HFFc6 (cell line): ENCODE measurements around the gene PRELID3B. TPM values are rescaled to one million over a fixed set of nuclear protein-coding genes. Genes with fewer than 3 reads are reported as not detected.

ENCODE experiments used
- DNase-seq: peaks from one replicate; pipeline ENCODE4 v3.0.0-alpha.2; 2018
- H3K27ac Mint-ChIP-seq: 2 replicates; pipeline ENCODE4 v1.8.0; 2020; ENCODE audit warnings: mild to moderate bottlenecking, mixed read lengths
- H3K27me3 Mint-ChIP-seq: 2 replicates; pipeline ENCODE4 v1.8.0; 2021; ENCODE audit warnings: mild to moderate bottlenecking, moderate library complexity, mixed read lengths; ENCODE audit not compliant: insufficient read depth
- H3K36me3 Mint-ChIP-seq: 2 replicates; pipeline ENCODE4 v1.8.0; 2021; ENCODE audit warnings: low read depth, mixed read lengths
- H3K4me1 Mint-ChIP-seq: 2 replicates; pipeline ENCODE4 v1.8.0; 2020; ENCODE audit warnings: low read depth, mixed read lengths
- H3K4me3 Mint-ChIP-seq: 2 replicates; pipeline ENCODE4 v1.8.0; 2020; ENCODE audit warnings: mild to moderate bottlenecking, moderate library complexity, mixed read lengths
- H3K9me3 Mint-ChIP-seq: 2 replicates; pipeline ENCODE4 v1.8.0; 2020; ENCODE audit warnings: mild to moderate bottlenecking, mixed read lengths
- total RNA-seq, 6 experiments: library from RNA; stranded (reverse); fragmentation: NEBNext Ultra II Directional; extraction: Animal tissue kit (Norgen Biotek cat#: 25700); gene quantifications; 2 replicates in 1 of 6; 3 replicates in 5 of 6; pipeline ENCODE4 v1.2.3, GENCODE V29; 2021
- TF ChIP-seq, protein P1 (sequence below): fragments of 200-600 bp; sonication (generic); IDR thresholded peaks from 2 replicates; pipeline ENCODE4 v1.5.0; 2021; ENCODE audit warnings: antibody characterized with exemption, mild to moderate bottlenecking

The PRELID3B gene
- total RNA-seq, 6 experiments from 2014 or later = 55.2 to 64.1 (median 59.8) TPM

DNA sequence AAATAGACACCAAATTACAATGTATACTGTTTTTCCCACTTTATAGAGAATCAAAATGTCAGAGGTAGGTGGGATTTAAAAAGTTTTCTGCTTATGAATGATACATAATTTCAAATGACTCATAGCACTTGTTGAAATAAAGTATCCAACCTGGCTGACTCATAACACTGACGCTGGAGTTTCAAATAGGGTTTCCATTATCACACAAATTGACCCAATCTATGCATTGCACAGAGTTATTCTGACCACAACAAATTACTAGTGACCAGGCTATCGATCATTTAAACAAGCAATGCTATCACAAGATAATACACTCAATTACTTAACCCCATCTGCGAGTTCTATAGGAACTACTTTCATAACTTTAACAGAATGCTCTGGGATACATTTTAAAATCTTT, 31.9 kb upstream of the PRELID3B start:
- Mint-ChIP-seq H3K4me3 (no peak overlapping the region), H3K9me3 (no peaks in the 10 kb centered on the region), H3K27ac (no peak overlapping the region), H3K4me1 (peaks cover 27% of the 10 kb centered on the region), H3K36me3 (no peaks in the 10 kb centered on the region), H3K27me3 (peaks cover 10% of the 10 kb centered on the region)
- DNase-seq = peak; percentile 6
- TF ChIP-seq, protein P1, sequence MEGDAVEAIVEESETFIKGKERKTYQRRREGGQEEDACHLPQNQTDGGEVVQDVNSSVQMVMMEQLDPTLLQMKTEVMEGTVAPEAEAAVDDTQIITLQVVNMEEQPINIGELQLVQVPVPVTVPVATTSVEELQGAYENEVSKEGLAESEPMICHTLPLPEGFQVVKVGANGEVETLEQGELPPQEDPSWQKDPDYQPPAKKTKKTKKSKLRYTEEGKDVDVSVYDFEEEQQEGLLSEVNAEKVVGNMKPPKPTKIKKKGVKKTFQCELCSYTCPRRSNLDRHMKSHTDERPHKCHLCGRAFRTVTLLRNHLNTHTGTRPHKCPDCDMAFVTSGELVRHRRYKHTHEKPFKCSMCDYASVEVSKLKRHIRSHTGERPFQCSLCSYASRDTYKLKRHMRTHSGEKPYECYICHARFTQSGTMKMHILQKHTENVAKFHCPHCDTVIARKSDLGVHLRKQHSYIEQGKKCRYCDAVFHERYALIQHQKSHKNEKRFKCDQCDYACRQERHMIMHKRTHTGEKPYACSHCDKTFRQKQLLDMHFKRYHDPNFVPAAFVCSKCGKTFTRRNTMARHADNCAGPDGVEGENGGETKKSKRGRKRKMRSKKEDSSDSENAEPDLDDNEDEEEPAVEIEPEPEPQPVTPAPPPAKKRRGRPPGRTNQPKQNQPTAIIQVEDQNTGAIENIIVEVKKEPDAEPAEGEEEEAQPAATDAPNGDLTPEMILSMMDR = no peak

DNA sequence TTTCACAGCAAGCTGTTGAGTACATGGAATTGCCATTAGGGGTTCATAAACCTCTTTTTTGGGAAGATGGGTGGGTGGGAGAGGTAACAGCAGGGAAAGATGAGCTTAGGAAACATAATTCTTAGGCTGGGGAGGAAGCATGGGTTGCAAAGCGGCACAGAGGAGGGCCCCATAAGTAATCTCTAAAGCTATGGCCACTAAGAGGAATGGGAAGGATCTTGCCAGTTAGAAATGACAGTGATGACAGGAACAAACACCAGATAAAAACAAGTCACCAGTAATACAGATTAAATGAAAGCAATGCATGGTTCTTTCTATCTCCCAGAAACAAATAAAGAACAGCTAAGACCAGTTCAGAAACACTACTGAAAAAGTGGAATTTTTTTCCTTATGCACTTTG, 31.0 kb upstream of the PRELID3B start:
- DNase-seq = no peak
- TF ChIP-seq, protein P1 = no peak
- Mint-ChIP-seq H3K4me1 (peaks cover 24% of the 10 kb centered on the region), H3K4me3 (no peak overlapping the region), H3K27me3 (peaks cover 14% of the 10 kb centered on the region), H3K36me3 (no peaks in the 10 kb centered on the region), H3K9me3 (no peaks in the 10 kb centered on the region), H3K27ac (no peak overlapping the region)

DNA sequence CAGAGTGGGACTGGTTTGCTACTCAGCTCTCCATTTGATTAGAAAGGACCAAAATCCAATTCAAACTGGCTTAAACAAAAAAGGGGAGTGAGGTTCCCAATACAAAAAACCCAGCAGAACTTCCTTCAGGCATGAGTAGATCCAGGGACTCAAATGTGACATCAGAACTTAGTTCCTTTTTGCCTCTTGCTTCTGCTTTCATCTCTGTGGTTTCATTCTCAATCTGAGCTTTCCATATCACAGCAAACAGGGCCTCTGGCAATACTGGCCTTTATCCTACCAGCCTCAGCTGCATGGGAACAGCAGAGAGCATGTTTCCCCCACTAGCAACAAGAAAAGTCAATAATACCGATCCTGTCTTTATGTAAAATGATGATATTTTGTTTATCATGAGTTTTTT, 28.6 kb upstream of the PRELID3B start:
- no peaks in the 10 kb centered on the region for H3K9me3 Mint-ChIP-seq
- H3K27ac Mint-ChIP-seq = no peak overlapping the region
- no peaks in the 10 kb centered on the region for H3K36me3 Mint-ChIP-seq
- H3K4me1 Mint-ChIP-seq = peaks cover 13% of the 10 kb centered on the region
- TF ChIP-seq, protein P1 = no peak
- no peak for DNase-seq
- no peak overlapping the region for H3K4me3 Mint-ChIP-seq
- peaks cover 14% of the 10 kb centered on the region for H3K27me3 Mint-ChIP-seq

DNA sequence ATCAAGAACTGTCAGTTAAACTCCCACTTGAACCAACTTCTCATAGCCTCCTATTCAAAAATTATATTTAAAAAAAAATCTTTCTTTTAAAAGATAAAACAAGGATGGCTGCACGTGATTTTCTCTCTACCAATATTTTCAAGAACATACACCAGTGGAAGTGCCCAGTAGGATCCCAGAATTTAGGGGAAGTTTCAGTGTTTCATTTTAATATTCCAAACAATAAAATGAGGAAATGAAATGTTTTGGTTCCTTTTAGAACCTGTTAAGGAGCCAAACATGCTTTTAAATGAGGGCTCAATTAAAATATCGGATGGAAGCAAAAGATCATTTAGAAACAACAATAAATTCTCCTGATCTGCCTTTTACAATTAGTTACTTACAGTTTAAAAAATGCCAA, 26.4 kb upstream of the PRELID3B start:
- Mint-ChIP-seq H3K36me3 (no peaks in the 10 kb centered on the region), H3K27ac (no peak overlapping the region), H3K4me3 (no peak overlapping the region), H3K4me1 (peaks cover 7% of the 10 kb centered on the region), H3K27me3 (peaks cover 13% of the 10 kb centered on the region), H3K9me3 (no peaks in the 10 kb centered on the region)
- DNase-seq = no peak
- TF ChIP-seq, protein P1 = no peak

DNA sequence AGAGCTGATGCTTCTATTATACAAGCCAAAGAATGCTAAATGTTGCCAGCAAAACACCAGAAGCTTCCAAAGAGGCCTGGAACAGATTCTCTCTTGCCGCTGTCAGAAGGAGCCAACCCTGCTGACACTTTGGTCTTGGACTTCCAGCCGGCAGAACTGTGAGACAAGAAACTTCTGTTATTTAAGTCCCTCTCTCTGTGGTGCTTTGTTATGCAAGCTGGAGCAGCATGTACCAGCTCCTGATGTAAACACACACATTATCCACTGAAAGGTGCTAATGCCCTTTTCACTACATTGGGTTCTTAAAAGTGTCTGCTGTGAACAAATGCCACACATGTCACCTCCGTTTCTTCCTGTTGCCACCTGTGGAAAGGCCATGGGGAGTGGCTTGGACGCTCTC, 25.9 kb upstream of the PRELID3B start:
- TF ChIP-seq, protein P1 = no peak
- H3K27me3 Mint-ChIP-seq = peaks cover 13% of the 10 kb centered on the region

DNA sequence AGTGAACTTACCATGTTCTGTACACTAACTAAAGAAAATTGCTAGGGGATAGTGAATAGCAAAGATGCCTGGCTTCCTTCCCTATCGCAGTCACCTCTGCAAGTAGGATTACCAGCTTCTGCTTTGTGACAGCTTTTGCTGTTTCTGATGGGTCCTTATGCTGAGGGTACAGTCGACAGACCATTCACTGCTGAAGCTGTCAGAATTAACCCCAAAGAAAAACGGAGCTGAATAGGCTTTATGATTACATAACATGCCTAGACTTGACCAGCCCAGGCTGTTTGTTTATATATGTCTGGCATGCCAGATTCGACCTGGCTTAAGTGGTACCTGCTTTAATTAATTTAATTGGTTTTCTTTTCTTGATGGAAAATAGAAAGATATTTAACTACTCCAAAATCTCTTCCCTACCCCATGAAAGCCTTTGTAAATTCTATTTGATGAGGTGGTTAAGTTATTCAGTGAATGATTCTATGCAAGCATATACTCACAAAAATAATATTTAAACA, 21.7 kb upstream of the PRELID3B start:
- peaks cover 13% of the 10 kb centered on the region for H3K27me3 Mint-ChIP-seq
- peak overlapping the region; percentile 62; the same call in 1 of the 2 replicates for H3K27ac Mint-ChIP-seq
- peak overlapping the region; percentile 76 for H3K4me3 Mint-ChIP-seq
- H3K36me3 Mint-ChIP-seq = no peaks in the 10 kb centered on the region
- TF ChIP-seq, protein P1 = no peak
- DNase-seq = no peak
- peaks cover 18% of the 10 kb centered on the region for H3K4me1 Mint-ChIP-seq
- H3K9me3 Mint-ChIP-seq = no peaks in the 10 kb centered on the region

More for the DNA sequence above, 25.9 kb upstream of the PRELID3B start:
- DNase-seq = no peak
- no peaks in the 10 kb centered on the region for H3K9me3 Mint-ChIP-seq
- H3K27ac Mint-ChIP-seq = no peak overlapping the region
- H3K36me3 Mint-ChIP-seq = no peaks in the 10 kb centered on the region
- peaks cover 12% of the 10 kb centered on the region for H3K4me1 Mint-ChIP-seq
- no peak overlapping the region for H3K4me3 Mint-ChIP-seq
